Mucosa of rectum (tissue), 2 donors: ENCODE data around the gene GRIK3.

ENCODE experiments used
- H3K27ac ChIP-seq, 2 donors: one replicate each; pipeline ENCODE4 v1.7.0; 2013; ENCODE audit warnings: inconsistent platforms in 2 of 2, low read depth in 2 of 2, low read length in 2 of 2
- H3K27me3 ChIP-seq, 2 donors: one replicate each; pipeline ENCODE4 v1.7.0; 2013; ENCODE audit warnings: low read length in 2 of 2; ENCODE audit not compliant: control insufficient read depth in 2 of 2, insufficient read depth in 2 of 2
- H3K36me3 ChIP-seq, 2 donors: one replicate each; pipeline ENCODE4 v1.7.0; 2013; ENCODE audit warnings: low read length in 2 of 2; ENCODE audit not compliant: control insufficient read depth in 2 of 2, insufficient read depth in 2 of 2
- H3K4me1 ChIP-seq, 2 donors: one replicate each; pipeline ENCODE4 v1.7.0; 2013; ENCODE audit warnings: low read length in 2 of 2, mild to moderate bottlenecking in 1 of 2; ENCODE audit not compliant: control insufficient read depth in 2 of 2, insufficient read depth in 2 of 2
- H3K4me3 ChIP-seq, 2 donors: one replicate each; pipeline ENCODE4 v1.7.0; 2013; ENCODE audit warnings: low read length in 2 of 2
- H3K9ac ChIP-seq, 2 donors: one replicate each; pipeline ENCODE4 v1.7.0; 2013; ENCODE audit warnings: low read length in 2 of 2, low read depth in 1 of 2, mild to moderate bottlenecking in 1 of 2
- H3K9me3 ChIP-seq, 2 donors: one replicate each; pipeline ENCODE4 v1.7.0; 2013; ENCODE audit warnings: low read length in 2 of 2; ENCODE audit not compliant: control insufficient read depth in 2 of 2
- donor health status: healthy.
- donor health status: Normal muscosa, but diverticular disease.

GRIK3 gene

GRCh38 chr1:36994868-36995267, 39.4 kb downstream of the GRIK3 start:
- H3K9ac ChIP-seq, result no peak overlapping the region
- no peaks in the 10 kb centered on the region for H3K4me1 ChIP-seq
- H3K27me3 ChIP-seq, result no peaks in the 10 kb centered on the region
- H3K27ac ChIP-seq, result no peak overlapping the region
- H3K36me3 ChIP-seq, result no peaks in the 10 kb centered on the region
- H3K4me3 ChIP-seq, result no peak overlapping the region
- no peaks in the 10 kb centered on the region for H3K9me3 ChIP-seq

GRCh38 chr1:36994294-36994693, 40.0 kb downstream of the GRIK3 start:
- Histone ChIP-seq H3K4me1 (no peaks in the 10 kb centered on the region), H3K27ac (no peak overlapping the region), H3K27me3 (peaks cover 0 to under 1% of the 10 kb centered on the region in 2 donors), H3K9ac (no peak overlapping the region), H3K9me3 (no peaks in the 10 kb centered on the region), H3K36me3 (no peaks in the 10 kb centered on the region), H3K4me3 (no peak overlapping the region)

GRCh38 chr1:36992139-36992943, 42.0 kb downstream of the GRIK3 start:
- H3K9ac ChIP-seq, result no peak overlapping the region
- H3K27me3 ChIP-seq, result peaks cover 2 to 5% of the 10 kb centered on the region in 2 donors
- H3K36me3 ChIP-seq, result no peaks in the 10 kb centered on the region
- H3K9me3 ChIP-seq, result no peaks in the 10 kb centered on the region
- no peaks in the 10 kb centered on the region for H3K4me1 ChIP-seq
- no peak overlapping the region for H3K27ac ChIP-seq
- no peak overlapping the region for H3K4me3 ChIP-seq

GRCh38 chr1:36991551-36991950, 42.8 kb downstream of the GRIK3 start:
- no peak overlapping the region for H3K27ac ChIP-seq
- H3K4me1 ChIP-seq, result no peaks in the 10 kb centered on the region
- H3K9ac ChIP-seq, result no peak overlapping the region
- H3K9me3 ChIP-seq, result no peaks in the 10 kb centered on the region
- peaks cover 2 to 5% of the 10 kb centered on the region in 2 donors for H3K27me3 ChIP-seq
- H3K36me3 ChIP-seq, result no peaks in the 10 kb centered on the region
- H3K4me3 ChIP-seq, result no peak overlapping the region

- H3K27me3 ChIP-seq, result peaks cover 2 to 5% of the 10 kb centered on the region in 2 donors
- H3K4me3 ChIP-seq, result no peak overlapping the region
- H3K9ac ChIP-seq, result no peak overlapping the region
- no peaks in the 10 kb centered on the region for H3K4me1 ChIP-seq
- H3K9me3 ChIP-seq, result no peaks in the 10 kb centered on the region
- no peaks in the 10 kb centered on the region for H3K36me3 ChIP-seq
- H3K27ac ChIP-seq, result no peak overlapping the region
Observed at GRCh38 chr1:36990928-36991327, 43.4 kb downstream of the GRIK3 start.

GRCh38 chr1:36989241-36989640, 45.1 kb downstream of the GRIK3 start:
- H3K4me1 ChIP-seq, result no peaks in the 10 kb centered on the region
- H3K27me3 ChIP-seq, result peaks cover 2 to 5% of the 10 kb centered on the region in 2 donors
- H3K9ac ChIP-seq, result no peak overlapping the region
- H3K9me3 ChIP-seq, result no peaks in the 10 kb centered on the region
- H3K4me3 ChIP-seq, result no peak overlapping the region
- no peak overlapping the region for H3K27ac ChIP-seq
- H3K36me3 ChIP-seq, result no peaks in the 10 kb centered on the region

DNA sequence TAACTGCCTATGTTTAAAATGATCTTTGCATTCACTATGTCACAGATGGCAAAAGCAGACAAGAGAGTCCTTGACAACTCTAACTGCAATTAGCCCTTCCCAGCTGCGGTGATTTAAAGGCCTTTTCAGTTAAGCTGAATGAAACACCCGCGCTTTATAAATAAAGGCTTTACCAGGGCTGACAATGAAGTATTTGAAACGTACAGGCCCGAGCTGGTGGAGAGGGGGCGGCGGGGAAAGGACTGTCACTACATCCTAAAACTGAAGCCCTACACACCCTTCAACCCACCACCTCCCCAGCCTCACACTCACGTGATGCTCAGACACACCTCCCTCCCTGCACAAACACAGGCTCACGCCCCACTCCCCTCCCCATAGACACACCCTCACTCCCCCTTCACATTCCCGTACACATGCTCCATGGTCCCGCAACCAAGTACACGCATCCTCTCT, 45.5 kb downstream of the GRIK3 start:
- Histone ChIP-seq H3K27ac (no peak overlapping the region), H3K4me3 (no peak overlapping the region), H3K4me1 (no peaks in the 10 kb centered on the region), H3K9ac (no peak overlapping the region), H3K9me3 (no peaks in the 10 kb centered on the region), H3K27me3 (peaks cover 2 to 5% of the 10 kb centered on the region in 2 donors), H3K36me3 (no peaks in the 10 kb centered on the region)

- Histone ChIP-seq H3K27me3 (peaks cover 2 to 5% of the 10 kb centered on the region in 2 donors), H3K36me3 (no peaks in the 10 kb centered on the region), H3K9me3 (no peaks in the 10 kb centered on the region), H3K4me1 (no peaks in the 10 kb centered on the region), H3K4me3 (no peak overlapping the region), H3K9ac (no peak overlapping the region), H3K27ac (no peak overlapping the region)
Observed at GRCh38 chr1:36988321-36988720, 46.0 kb downstream of the GRIK3 start.

DNA sequence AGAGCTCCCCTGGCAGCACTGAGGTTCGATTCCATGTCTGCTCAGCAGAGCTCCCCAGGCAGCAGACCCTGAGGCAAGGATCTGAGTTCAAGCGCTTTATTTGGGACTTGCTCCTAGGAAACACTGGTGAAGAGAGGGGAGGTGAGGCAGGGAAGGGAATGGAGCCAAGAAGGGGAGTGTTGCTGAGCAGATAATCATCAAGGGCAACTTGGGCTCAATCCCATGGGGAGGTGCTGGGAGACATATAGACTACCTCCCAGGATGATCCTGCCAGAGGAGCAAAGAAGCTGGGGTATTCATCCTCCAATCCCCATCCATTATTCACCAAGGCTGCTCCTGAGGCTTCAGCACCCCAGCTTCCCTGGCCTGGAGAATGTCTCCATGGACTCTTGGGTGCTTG, 47.0 kb downstream of the GRIK3 start:
- Histone ChIP-seq H3K27me3 (peaks cover 2 to 5% of the 10 kb centered on the region in 2 donors), H3K27ac (no peak overlapping the region)

GRCh38 chr1:36986241-36986985, 47.9 kb downstream of the GRIK3 start:
- H3K4me3 ChIP-seq, result no peak overlapping the region
- no peaks in the 10 kb centered on the region for H3K4me1 ChIP-seq

More for the DNA sequence above, 47.0 kb downstream of the GRIK3 start:
- no peak overlapping the region for H3K4me3 ChIP-seq
- H3K4me1 ChIP-seq, result no peaks in the 10 kb centered on the region
- no peaks in the 10 kb centered on the region for H3K36me3 ChIP-seq
- H3K9me3 ChIP-seq, result no peaks in the 10 kb centered on the region
- no peak overlapping the region for H3K9ac ChIP-seq

More at GRCh38 chr1:36986241-36986985, 47.9 kb downstream of the GRIK3 start:
- no peak overlapping the region for H3K27ac ChIP-seq
- no peak overlapping the region for H3K9ac ChIP-seq
- no peaks in the 10 kb centered on the region for H3K9me3 ChIP-seq
- peaks cover 4 to 5% of the 10 kb centered on the region in 2 donors for H3K27me3 ChIP-seq
- no peaks in the 10 kb centered on the region for H3K36me3 ChIP-seq
